DND-41 (cell line): ENCODE data around the gene PAXIP1.

ENCODE experiments used
- EZH2 ChIP-seq: IDR thresholded peaks from 3 replicates; pipeline ENCODE4 v1.6.1; 2012; ENCODE audit warnings: borderline replicate concordance, low read depth, mild to moderate bottlenecking, moderate library complexity, low read length, inconsistent platforms; ENCODE audit not compliant: severe bottlenecking
- TF ChIP-seq, protein P1 (sequence below): IDR thresholded peaks from 2 replicates; pipeline ENCODE4 v1.5.1; 2012; ENCODE audit warnings: borderline replicate concordance, low read length, moderate library complexity, mild to moderate bottlenecking; ENCODE audit not compliant: poor library complexity, severe bottlenecking; ENCODE audit errors: extremely low read depth

DNA sequence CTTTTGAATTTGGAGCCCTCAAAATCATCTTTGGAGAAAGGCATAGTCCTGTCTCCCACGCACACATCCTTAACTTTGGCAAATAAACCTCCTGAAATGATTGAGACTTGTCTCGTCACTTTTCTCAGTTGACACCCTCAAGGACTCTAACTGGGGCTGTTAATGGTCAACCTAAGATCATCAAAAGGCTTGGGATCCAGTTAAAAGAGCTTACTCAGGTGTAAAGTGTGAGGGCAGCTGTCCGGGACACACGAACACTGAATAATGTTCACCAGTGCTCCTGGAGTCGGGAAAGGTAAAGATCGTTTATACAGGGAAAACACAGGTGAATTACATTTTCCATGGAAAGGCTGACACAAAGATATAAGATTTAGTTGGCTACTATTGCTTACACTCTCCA, 84.7 kb downstream of the PAXIP1 start:
- TF ChIP-seq, protein P1, sequence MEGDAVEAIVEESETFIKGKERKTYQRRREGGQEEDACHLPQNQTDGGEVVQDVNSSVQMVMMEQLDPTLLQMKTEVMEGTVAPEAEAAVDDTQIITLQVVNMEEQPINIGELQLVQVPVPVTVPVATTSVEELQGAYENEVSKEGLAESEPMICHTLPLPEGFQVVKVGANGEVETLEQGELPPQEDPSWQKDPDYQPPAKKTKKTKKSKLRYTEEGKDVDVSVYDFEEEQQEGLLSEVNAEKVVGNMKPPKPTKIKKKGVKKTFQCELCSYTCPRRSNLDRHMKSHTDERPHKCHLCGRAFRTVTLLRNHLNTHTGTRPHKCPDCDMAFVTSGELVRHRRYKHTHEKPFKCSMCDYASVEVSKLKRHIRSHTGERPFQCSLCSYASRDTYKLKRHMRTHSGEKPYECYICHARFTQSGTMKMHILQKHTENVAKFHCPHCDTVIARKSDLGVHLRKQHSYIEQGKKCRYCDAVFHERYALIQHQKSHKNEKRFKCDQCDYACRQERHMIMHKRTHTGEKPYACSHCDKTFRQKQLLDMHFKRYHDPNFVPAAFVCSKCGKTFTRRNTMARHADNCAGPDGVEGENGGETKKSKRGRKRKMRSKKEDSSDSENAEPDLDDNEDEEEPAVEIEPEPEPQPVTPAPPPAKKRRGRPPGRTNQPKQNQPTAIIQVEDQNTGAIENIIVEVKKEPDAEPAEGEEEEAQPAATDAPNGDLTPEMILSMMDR, result no peak
- no peak for TF ChIP-seq EZH2
